Gastroesophageal sphincter (tissue), 3 donors: Measurements from ENCODE around the gene MAG.

Source experiments
- CTCF ChIP-seq, 4 experiments: fragments of 200-600 bp in 2 of 4; fragments of 450-650 bp in 2 of 4; sonication (generic) in 1 of 4; IDR thresholded peaks; one replicate each; pipeline ENCODE4 v1.5.1; 2017 to 2019; ENCODE audit warnings: antibody characterized with exemption in 4 of 4, mild to moderate bottlenecking in 2 of 4, moderate library complexity in 2 of 4
- EP300 ChIP-seq: sonication (generic); formaldehyde crosslinking; IDR thresholded peaks from one replicate; pipeline ENCODE4 v1.6.1; 2017; ENCODE audit warnings: antibody characterized with exemption, mild to moderate bottlenecking
- POLR2AphosphoS5 ChIP-seq: sonication (generic); formaldehyde crosslinking; IDR thresholded peaks from one replicate; pipeline ENCODE4 v1.6.1; 2017; ENCODE audit warnings: antibody characterized with exemption

- no peak for TF ChIP-seq CTCF (IDR thresholded peaks at IDR 0.05)
- TF ChIP-seq EP300 = no peak
- no peak for TF ChIP-seq POLR2AphosphoS5
Observed at GRCh38 chr19:35293363-35293739, 1.4 kb downstream of the MAG start.
